ENCODE measurements around the gene POGZ. TPM values are rescaled to one million over a fixed set of nuclear protein-coding genes. Genes with fewer than 3 reads are reported as not detected.

Gene POGZ
- polyA plus RNA-seq, 2 of the 4 experiments (the other 2 are of a cell fraction) = 20.8 to 44.1 TPM

DNA sequence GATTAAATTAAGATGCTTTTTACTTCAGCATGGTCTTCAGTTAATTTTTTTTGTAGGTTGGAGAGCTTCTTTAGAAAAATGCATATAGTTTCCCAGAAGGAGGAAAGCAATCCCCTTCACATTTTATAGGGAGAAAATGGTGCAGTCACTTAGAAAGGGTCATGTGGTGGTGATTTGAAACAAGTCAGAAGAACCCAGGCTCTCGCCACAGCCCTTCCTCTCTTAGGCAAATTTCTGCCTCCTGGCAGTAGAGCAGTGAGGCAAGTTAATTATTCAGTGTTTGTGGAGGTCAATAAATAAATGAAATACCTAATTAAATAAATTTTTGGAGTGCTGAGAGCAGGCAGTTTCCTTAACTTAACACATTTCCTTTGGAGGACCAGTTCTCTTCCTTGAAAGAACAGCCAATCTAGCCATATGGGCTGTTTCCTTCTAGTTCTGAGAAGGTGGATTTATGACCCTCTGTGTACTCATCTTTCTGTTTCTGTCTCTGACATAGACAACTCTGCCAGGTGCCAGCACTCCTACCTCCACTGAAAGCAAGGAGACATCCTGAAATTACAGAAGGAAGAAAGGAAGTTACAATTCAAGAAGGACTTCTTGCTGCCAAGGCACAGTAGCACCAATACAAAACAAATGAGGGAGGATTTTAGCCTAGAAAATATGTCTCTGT is 19.0 kb upstream of the POGZ start (continued):
- TF ChIP-seq, protein P1, sequence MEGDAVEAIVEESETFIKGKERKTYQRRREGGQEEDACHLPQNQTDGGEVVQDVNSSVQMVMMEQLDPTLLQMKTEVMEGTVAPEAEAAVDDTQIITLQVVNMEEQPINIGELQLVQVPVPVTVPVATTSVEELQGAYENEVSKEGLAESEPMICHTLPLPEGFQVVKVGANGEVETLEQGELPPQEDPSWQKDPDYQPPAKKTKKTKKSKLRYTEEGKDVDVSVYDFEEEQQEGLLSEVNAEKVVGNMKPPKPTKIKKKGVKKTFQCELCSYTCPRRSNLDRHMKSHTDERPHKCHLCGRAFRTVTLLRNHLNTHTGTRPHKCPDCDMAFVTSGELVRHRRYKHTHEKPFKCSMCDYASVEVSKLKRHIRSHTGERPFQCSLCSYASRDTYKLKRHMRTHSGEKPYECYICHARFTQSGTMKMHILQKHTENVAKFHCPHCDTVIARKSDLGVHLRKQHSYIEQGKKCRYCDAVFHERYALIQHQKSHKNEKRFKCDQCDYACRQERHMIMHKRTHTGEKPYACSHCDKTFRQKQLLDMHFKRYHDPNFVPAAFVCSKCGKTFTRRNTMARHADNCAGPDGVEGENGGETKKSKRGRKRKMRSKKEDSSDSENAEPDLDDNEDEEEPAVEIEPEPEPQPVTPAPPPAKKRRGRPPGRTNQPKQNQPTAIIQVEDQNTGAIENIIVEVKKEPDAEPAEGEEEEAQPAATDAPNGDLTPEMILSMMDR (IDR thresholded peaks at IDR 0.05) = no peak
- TF ChIP-seq MAZ (IDR thresholded peaks at IDR 0.05; ENCODE audit: borderline replicate concordance, low read depth, low read length) (no peak), PHF8 (IDR thresholded peaks at IDR 0.05; ENCODE audit: borderline replicate concordance, low read depth) (no peak), EHMT2 (IDR thresholded peaks at IDR 0.05; ENCODE audit: low read depth) (no peak), HOXB13 (CRISPR knock-in tag; IDR thresholded peaks at IDR 0.05; ENCODE audit: low read depth) (no peak), HOXA7 (CRISPR knock-in tag; IDR thresholded peaks at IDR 0.05) (no peak)
- TF ChIP-seq, protein P2, sequence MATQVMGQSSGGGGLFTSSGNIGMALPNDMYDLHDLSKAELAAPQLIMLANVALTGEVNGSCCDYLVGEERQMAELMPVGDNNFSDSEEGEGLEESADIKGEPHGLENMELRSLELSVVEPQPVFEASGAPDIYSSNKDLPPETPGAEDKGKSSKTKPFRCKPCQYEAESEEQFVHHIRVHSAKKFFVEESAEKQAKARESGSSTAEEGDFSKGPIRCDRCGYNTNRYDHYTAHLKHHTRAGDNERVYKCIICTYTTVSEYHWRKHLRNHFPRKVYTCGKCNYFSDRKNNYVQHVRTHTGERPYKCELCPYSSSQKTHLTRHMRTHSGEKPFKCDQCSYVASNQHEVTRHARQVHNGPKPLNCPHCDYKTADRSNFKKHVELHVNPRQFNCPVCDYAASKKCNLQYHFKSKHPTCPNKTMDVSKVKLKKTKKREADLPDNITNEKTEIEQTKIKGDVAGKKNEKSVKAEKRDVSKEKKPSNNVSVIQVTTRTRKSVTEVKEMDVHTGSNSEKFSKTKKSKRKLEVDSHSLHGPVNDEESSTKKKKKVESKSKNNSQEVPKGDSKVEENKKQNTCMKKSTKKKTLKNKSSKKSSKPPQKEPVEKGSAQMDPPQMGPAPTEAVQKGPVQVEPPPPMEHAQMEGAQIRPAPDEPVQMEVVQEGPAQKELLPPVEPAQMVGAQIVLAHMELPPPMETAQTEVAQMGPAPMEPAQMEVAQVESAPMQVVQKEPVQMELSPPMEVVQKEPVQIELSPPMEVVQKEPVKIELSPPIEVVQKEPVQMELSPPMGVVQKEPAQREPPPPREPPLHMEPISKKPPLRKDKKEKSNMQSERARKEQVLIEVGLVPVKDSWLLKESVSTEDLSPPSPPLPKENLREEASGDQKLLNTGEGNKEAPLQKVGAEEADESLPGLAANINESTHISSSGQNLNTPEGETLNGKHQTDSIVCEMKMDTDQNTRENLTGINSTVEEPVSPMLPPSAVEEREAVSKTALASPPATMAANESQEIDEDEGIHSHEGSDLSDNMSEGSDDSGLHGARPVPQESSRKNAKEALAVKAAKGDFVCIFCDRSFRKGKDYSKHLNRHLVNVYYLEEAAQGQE (IDR thresholded peaks at IDR 0.05) = no peak

DNA sequence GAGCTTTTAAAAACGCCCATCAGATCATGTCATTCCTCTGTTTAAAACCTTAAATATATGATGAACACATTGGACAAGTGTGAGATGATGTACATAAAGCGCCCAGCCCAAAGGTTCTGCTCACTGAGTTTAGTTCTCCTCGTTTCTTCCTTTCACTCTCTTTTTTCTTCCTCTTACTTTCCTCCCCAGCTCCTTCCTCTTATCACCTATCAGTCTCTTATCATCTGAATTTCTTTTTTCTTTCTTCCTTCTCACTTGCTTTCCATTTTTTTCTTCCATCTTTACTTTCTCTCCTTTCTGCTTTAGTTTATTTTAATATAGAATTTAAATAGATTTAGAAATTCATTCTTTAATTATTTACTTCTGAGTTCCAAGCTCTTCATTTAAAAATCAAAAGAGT is 17.8 kb upstream of the POGZ start:
- WGBS (ENCODE audit: missing lambda C conversion rate) = 63% methylated on average over 3 of the region's 3 CpGs

DNA sequence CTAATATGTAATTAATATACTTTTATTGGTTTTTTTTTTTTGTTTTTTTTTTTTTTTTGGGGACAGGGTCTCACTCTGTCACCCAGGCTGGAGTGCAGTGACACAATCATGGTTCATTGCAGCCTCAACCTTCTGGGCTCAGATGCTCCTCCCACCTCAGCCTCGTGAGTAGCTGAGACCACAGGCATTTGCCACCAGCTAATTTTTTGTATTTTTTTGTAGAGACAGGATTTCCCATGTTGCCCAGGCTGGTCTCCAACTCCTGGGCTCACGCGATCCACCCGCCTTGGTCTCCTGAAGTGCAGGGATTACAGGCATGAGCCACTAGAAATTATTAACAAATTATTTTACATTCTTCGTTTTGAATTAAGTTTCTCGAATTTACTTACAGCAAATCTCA is 16.8 kb upstream of the POGZ start:
- POLR2A ChIA-PET = interaction anchor here (1.4 kb wide), 1 partner anchor 35 kb away, joined by 3 read pairs; the partner anchor contains the start of gene CGN

More for the DNA sequence above, 17.8 kb upstream of the POGZ start:
- DNase-seq (ENCODE audit: low read depth in 1 of 2, low spot score in 1 of 2) = no peak
- FAIRE-seq = no peak
- H3K4me1 ChIP-seq = peaks cover 7% of the 10 kb centered on the region; the same call in 2 of the 3 replicates
- H3K27ac ChIP-seq = no peak overlapping the region
- CTCF ChIA-PET = interaction anchor here (1.2 to 1.9 kb wide), 3 partner anchors 14 to 17 kb away, joined by 3 to 4 read pairs (median 3); no protein-coding TSS in a partner anchor
- H3K4me2 ChIP-seq = no peak overlapping the region
- ATAC-seq = no peak
- H3K9me3 ChIP-seq = peaks cover 7% of the 10 kb centered on the region
- TF ChIP-seq, protein P3, sequence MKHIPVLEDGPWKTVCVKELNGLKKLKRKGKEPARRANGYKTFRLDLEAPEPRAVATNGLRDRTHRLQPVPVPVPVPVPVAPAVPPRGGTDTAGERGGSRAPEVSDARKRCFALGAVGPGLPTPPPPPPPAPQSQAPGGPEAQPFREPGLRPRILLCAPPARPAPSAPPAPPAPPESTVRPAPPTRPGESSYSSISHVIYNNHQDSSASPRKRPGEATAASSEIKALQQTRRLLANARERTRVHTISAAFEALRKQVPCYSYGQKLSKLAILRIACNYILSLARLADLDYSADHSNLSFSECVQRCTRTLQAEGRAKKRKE (CRISPR knock-in tag; IDR thresholded peaks at IDR 0.05; ENCODE audit: low read depth) = no peak
- TF ChIP-seq, protein P4, sequence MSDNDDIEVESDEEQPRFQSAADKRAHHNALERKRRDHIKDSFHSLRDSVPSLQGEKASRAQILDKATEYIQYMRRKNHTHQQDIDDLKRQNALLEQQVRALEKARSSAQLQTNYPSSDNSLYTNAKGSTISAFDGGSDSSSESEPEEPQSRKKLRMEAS (IDR thresholded peaks at IDR 0.05) = no peak
- H3K4me3 ChIP-seq = no peak overlapping the region
- POLR2A ChIA-PET = interaction anchor here (1.4 kb wide), 1 partner anchor 34 kb away, joined by 3 read pairs; the partner anchor contains the start of gene CGN

DNA sequence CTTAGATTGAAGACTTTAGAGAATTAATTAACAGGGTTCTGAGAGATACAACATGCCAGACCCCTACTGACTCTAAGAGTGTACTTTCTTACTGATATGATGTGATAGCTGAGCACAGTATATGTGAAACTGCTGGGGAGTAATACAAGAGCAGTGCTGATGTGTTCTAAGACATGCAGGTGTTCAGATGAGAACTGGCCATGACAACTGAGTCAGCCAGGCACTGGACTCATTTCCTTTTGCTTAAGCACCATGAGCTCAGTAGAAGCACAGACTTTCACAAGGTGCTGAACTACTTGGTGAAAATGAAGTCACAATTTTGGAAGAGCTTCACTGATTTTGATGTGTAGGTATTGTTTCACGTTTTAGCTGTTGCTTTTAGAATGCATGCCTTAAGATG is 15.9 kb upstream of the POGZ start:
- Histone ChIP-seq H3K27ac (no peak overlapping the region), H3K4me1 (peaks cover 7% of the 10 kb centered on the region; the same call in 2 of the 3 replicates), H3K4me2 (no peak overlapping the region), H3K4me3 (no peak overlapping the region), H3K9me3 (no peaks in the 10 kb centered on the region)
- FAIRE-seq (no peak), DNase-seq (ENCODE audit: low read depth in 1 of 2, low spot score in 1 of 2) (no peak), ATAC-seq (no peak)
- ChIA-PET POLR2A (interaction anchor here (1.3 kb wide), 1 partner anchor 16 kb away, joined by 4 read pairs; the partner anchor contains the start of gene POGZ), CTCF (interaction anchor here (0.6 to 1.5 kb wide), 8 partner anchors 10 to 259 kb away, joined by 3 to 4 read pairs (median 3); partner anchors contain the start of gene CGN)
- no peak for TF ChIP-seq SMC3 (IDR thresholded peaks at IDR 0.05)
- TF ChIP-seq SREBF2 (IDR thresholded peaks at IDR 0.05) = no peak
- WGBS (ENCODE audit: missing lambda C conversion rate) = 80% methylated on average over 1 of the region's 1 CpG

More for the DNA sequence above, 16.8 kb upstream of the POGZ start:
- CTCF ChIA-PET = no interaction called here
- TF ChIP-seq CBX8 (IDR thresholded peaks at IDR 0.05) (no peak), PHF8 (IDR thresholded peaks at IDR 0.05; ENCODE audit: borderline replicate concordance, low read depth) (no peak), MAFK (IDR thresholded peaks at IDR 0.05; ENCODE audit: partially characterized antibody) (no peak)
- H3K4me3 ChIP-seq = no peak overlapping the region
- ATAC-seq = no peak
- H3K4me1 ChIP-seq = peaks cover 7% of the 10 kb centered on the region; the same call in 2 of the 3 replicates
- H3K4me2 ChIP-seq = no peak overlapping the region
- no peak for DNase-seq (ENCODE audit: low read depth in 1 of 2, low spot score in 1 of 2)
- no peaks in the 10 kb centered on the region for H3K9me3 ChIP-seq
- no peak overlapping the region for H3K27ac ChIP-seq
- no peak for FAIRE-seq
- whole genome bisulfite sequencing (ENCODE audit: missing lambda C conversion rate) = 80% methylated on average over 6 of the region's 6 CpGs
